ENCODE data around the gene SLC35D1. TPM values are rescaled to one million over a fixed set of nuclear protein-coding genes. Genes with fewer than 3 reads are reported as not detected.

The SLC35D1 gene
- total RNA-seq, 1 experiment from 2014 or later: 7.0 TPM

DNA sequence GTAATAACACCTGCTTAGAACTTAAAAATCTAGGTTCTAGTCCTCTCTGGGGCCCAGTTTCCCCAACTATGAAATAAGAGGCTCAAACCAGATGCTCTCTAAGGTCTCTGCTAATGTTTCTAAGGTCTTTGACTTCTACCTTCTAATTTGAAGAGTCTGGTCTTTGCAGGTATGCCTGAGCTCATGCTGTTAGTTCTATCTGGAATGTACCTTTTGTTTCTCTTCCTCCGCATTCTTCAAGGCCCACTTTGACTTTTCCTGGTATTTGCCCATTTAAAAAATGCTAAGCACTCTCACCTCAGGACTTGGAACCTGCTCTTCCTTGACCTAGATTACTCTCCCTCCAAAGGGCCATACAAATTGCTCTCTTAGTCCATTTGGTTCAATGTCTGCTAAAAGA, 13.5 kb downstream of the SLC35D1 start:
- TF ChIP-seq, protein P1, sequence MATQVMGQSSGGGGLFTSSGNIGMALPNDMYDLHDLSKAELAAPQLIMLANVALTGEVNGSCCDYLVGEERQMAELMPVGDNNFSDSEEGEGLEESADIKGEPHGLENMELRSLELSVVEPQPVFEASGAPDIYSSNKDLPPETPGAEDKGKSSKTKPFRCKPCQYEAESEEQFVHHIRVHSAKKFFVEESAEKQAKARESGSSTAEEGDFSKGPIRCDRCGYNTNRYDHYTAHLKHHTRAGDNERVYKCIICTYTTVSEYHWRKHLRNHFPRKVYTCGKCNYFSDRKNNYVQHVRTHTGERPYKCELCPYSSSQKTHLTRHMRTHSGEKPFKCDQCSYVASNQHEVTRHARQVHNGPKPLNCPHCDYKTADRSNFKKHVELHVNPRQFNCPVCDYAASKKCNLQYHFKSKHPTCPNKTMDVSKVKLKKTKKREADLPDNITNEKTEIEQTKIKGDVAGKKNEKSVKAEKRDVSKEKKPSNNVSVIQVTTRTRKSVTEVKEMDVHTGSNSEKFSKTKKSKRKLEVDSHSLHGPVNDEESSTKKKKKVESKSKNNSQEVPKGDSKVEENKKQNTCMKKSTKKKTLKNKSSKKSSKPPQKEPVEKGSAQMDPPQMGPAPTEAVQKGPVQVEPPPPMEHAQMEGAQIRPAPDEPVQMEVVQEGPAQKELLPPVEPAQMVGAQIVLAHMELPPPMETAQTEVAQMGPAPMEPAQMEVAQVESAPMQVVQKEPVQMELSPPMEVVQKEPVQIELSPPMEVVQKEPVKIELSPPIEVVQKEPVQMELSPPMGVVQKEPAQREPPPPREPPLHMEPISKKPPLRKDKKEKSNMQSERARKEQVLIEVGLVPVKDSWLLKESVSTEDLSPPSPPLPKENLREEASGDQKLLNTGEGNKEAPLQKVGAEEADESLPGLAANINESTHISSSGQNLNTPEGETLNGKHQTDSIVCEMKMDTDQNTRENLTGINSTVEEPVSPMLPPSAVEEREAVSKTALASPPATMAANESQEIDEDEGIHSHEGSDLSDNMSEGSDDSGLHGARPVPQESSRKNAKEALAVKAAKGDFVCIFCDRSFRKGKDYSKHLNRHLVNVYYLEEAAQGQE (IDR thresholded peaks at IDR 0.05; ENCODE audit: insufficient read depth in 1 of 2, low read depth in 2 of 2, low read length in 1 of 2): no peak
- TF ChIP-seq TCF7L2 (IDR thresholded peaks at IDR 0.05; ENCODE audit: low read depth, low read length) (no peak), POLR2AphosphoS5 (IDR thresholded peaks at IDR 0.05; ENCODE audit: low read depth, low read length) (no peak), SIN3A (IDR thresholded peaks at IDR 0.05; ENCODE audit: borderline replicate concordance, insufficient read depth, low read depth, low read length) (no peak), CTCF (IDR thresholded peaks at IDR 0.05) (no peak)
- CTCF ChIA-PET: no interaction called here
- H3K4me3 ChIP-seq (ENCODE audit: low read depth in 2 of 2, low read length in 2 of 2): no peak overlapping the region
- no peaks in the 10 kb centered on the region for H3K27me3 ChIP-seq (ENCODE audit: control insufficient read depth, insufficient read depth, low read length)
- no peak overlapping the region for H3K27ac ChIP-seq (ENCODE audit: low read length)
- POLR2A ChIA-PET: no interaction called here
- ATAC-seq (no peak), DNase-seq (ENCODE audit: low read depth, low spot score) (no peak)
- in situ Hi-C loops (cut with HindIII; ENCODE audit: low pct_unique_long_range_greater_than_20kb, low sequenced_read_pairs): no loop called here
- no peaks in the 10 kb centered on the region for H3K9me3 ChIP-seq (ENCODE audit: control insufficient read depth, insufficient read depth, low read depth, low read length)
- BruUV-seq (replicated peaks): no TSS peak
- H3K4me1 ChIP-seq (ENCODE audit: control insufficient read depth, insufficient read depth, low read length): no peaks in the 10 kb centered on the region
- H3K36me3 ChIP-seq (ENCODE audit: control insufficient read depth, insufficient read depth, low read length): no peaks in the 10 kb centered on the region
- intact Hi-C loops (cut with micrococcal nuclease; ENCODE audit: unreplicated experiment): no loop called here

DNA sequence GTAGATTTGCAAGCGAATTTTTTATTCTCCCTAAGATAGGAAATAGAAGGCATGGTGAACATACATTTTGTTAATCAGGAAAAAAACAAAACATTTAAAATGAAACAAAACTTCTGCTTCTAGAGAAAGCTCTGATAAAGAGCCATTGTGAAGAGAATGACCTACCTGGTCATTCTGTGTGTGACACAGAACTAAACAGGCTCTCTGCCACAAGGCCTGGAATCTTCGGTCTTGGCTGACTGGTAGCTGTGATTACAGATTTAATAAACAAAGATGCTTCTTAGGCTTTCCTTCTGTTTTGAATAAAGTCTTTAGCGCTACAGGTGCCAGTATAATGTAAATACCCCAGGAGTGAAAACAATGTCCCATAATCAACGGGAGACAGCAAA, 22.1 kb downstream of the SLC35D1 start:
- POLR2A ChIA-PET: no interaction called here
- no TSS peak for BruUV-seq (replicated peaks)
- ATAC-seq (no peak), DNase-seq (ENCODE audit: low read depth, low spot score) (no peak)
- TF ChIP-seq SIN3A (IDR thresholded peaks at IDR 0.05; ENCODE audit: borderline replicate concordance, insufficient read depth, low read depth, low read length) (no peak), CTCF (IDR thresholded peaks at IDR 0.05) (no peak), POLR2AphosphoS5 (IDR thresholded peaks at IDR 0.05; ENCODE audit: low read depth, low read length) (no peak), TCF7L2 (IDR thresholded peaks at IDR 0.05; ENCODE audit: low read depth, low read length) (no peak)
- TF ChIP-seq, protein P1 (IDR thresholded peaks at IDR 0.05; ENCODE audit: insufficient read depth in 1 of 2, low read depth in 2 of 2, low read length in 1 of 2): no peak
- Histone ChIP-seq H3K4me1 (ENCODE audit: control insufficient read depth, insufficient read depth, low read length) (no peaks in the 10 kb centered on the region), H3K36me3 (ENCODE audit: control insufficient read depth, insufficient read depth, low read length) (no peaks in the 10 kb centered on the region), H3K4me3 (ENCODE audit: low read depth in 2 of 2, low read length in 2 of 2) (no peak overlapping the region), H3K9me3 (ENCODE audit: control insufficient read depth, insufficient read depth, low read depth, low read length) (no peaks in the 10 kb centered on the region), H3K27ac (ENCODE audit: low read length) (no peak overlapping the region), H3K27me3 (ENCODE audit: control insufficient read depth, insufficient read depth, low read length) (no peaks in the 10 kb centered on the region)
- intact Hi-C loops (cut with micrococcal nuclease; ENCODE audit: unreplicated experiment): no loop called here
- CTCF ChIA-PET: no interaction called here
- in situ Hi-C loops (cut with HindIII; ENCODE audit: low pct_unique_long_range_greater_than_20kb, low sequenced_read_pairs): no loop called here

Measured in Panc1 (cell line).